Breast epithelium (tissue), 3 donors: ENCODE data around the gene RIMS1.

ENCODE experiments used
- POLR2A ChIP-seq: fragments of 450-650 bp; IDR thresholded peaks from one replicate; pipeline ENCODE4 v1.6.1; 2016; ENCODE audit warnings: antibody characterized with exemption, mild to moderate bottlenecking, moderate library complexity
- POLR2AphosphoS5 ChIP-seq, 3 donors: sonication (generic); formaldehyde crosslinking; IDR thresholded peaks; one replicate each; pipeline ENCODE4 v1.6.1; 2017; ENCODE audit warnings: antibody characterized with exemption in 3 of 3
- TF ChIP-seq, protein P1 (sequence below), 3 donors: fragments of 450-650 bp; IDR thresholded peaks; one replicate each; pipeline ENCODE4 v1.5.1; 2016 to 2017; ENCODE audit warnings: antibody characterized with exemption in 3 of 3, mild to moderate bottlenecking in 3 of 3, moderate library complexity in 3 of 3

DNA sequence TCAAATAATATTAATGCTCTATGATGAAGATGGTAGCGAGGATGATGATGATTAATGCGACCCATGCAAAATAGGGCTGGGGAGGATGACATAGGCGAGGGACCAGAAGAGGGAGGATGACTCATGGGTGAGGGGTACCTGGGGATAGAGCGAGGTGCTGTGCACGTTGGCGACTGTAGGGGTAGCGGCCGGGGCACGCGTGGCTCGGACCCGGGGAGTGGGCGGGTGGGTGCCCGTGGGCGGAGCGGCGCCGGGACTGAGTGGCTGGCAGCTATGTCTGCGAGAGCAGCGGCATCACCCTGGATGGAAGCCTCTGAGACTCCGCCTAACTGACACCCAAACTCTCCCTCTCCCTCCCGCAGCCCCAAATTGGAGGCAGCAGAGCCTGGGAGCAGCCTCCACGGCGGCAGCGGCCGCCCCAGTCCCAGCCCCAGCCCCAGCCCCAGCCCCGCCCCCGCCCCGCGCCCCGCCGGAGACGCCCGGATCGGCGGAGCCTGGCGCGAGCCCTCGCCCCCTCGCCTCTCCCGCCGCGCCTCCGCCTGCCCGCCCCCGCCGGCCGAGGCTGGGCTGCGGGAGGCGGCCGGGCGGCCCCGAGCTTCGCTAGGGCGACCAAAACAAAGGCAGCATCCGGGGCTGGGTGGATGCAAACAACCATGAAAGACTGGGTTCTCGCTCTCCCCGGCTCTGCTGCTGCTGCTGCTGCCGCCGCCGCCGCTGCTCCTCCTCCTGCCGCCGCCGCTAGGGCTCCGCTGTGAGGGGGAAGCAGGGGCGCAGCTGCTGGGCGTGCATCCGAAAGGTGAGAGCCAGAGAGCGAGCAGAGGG lies at the start of gene RIMS1:
- TF ChIP-seq, protein P1, sequence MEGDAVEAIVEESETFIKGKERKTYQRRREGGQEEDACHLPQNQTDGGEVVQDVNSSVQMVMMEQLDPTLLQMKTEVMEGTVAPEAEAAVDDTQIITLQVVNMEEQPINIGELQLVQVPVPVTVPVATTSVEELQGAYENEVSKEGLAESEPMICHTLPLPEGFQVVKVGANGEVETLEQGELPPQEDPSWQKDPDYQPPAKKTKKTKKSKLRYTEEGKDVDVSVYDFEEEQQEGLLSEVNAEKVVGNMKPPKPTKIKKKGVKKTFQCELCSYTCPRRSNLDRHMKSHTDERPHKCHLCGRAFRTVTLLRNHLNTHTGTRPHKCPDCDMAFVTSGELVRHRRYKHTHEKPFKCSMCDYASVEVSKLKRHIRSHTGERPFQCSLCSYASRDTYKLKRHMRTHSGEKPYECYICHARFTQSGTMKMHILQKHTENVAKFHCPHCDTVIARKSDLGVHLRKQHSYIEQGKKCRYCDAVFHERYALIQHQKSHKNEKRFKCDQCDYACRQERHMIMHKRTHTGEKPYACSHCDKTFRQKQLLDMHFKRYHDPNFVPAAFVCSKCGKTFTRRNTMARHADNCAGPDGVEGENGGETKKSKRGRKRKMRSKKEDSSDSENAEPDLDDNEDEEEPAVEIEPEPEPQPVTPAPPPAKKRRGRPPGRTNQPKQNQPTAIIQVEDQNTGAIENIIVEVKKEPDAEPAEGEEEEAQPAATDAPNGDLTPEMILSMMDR (IDR thresholded peaks at IDR 0.05): peak in 1 of 3 donors; percentile 19
- TF ChIP-seq POLR2A: no peak
- no peak for TF ChIP-seq POLR2AphosphoS5 (IDR thresholded peaks at IDR 0.05)
